Ectodermal cell (in vitro differentiated cells): ENCODE data around the gene SEMA4B.

Source experiments
- H3K27ac ChIP-seq: 2 replicates; pipeline ENCODE4 v1.7.0; 2013; ENCODE audit warnings: mild to moderate bottlenecking, low read depth, low read length; ENCODE audit not compliant: insufficient read depth, poor library complexity, severe bottlenecking
- H3K27me3 ChIP-seq: 2 replicates; pipeline ENCODE4 v1.7.0; 2013; ENCODE audit warnings: mild to moderate bottlenecking, low read length; ENCODE audit not compliant: insufficient read depth, control insufficient read depth, poor library complexity, severe bottlenecking
- H3K36me3 ChIP-seq: one replicate; pipeline ENCODE4 v1.7.0; 2013; ENCODE audit warnings: low read length; ENCODE audit not compliant: control insufficient read depth, insufficient read depth
- H3K4me1 ChIP-seq: one replicate; pipeline ENCODE4 v1.7.0; 2013; ENCODE audit warnings: low read length; ENCODE audit not compliant: control insufficient read depth, insufficient read depth
- H3K4me3 ChIP-seq: 2 replicates; pipeline ENCODE4 v1.7.0; 2013; ENCODE audit warnings: low read depth, low read length, control low read depth; ENCODE audit not compliant: insufficient read depth
- H3K9me3 ChIP-seq: 2 replicates; pipeline ENCODE4 v1.7.0; 2013; ENCODE audit warnings: mild to moderate bottlenecking, low read length, moderate library complexity; ENCODE audit not compliant: control insufficient read depth
- WGBS, 2 experiments: methylation state at CpG; one replicate each; pipeline ENCODE4 v1.1.7; 2013; ENCODE audit warnings: missing lambda C conversion rate in 2 of 2; 5-methylcytosine and 5-hydroxymethylcytosine counted together

Gene SEMA4B

GRCh38 chr15:90225504-90226234, 24.5 kb downstream of the SEMA4B start:
- no peaks in the 10 kb centered on the region for H3K9me3 ChIP-seq
- H3K4me1 ChIP-seq, result no peaks in the 10 kb centered on the region
- H3K36me3 ChIP-seq, result peaks cover 20% of the 10 kb centered on the region
- no peak overlapping the region for H3K4me3 ChIP-seq
- WGBS, 2 experiments, result 94 to 95% methylated on average over 18 of the region's 18 CpGs
- H3K27me3 ChIP-seq, result no peaks in the 10 kb centered on the region
- H3K27ac ChIP-seq, result no peak overlapping the region

- Histone ChIP-seq H3K9me3 (no peaks in the 10 kb centered on the region), H3K4me3 (no peak overlapping the region), H3K36me3 (peaks cover 20% of the 10 kb centered on the region), H3K4me1 (no peaks in the 10 kb centered on the region), H3K27me3 (peaks cover under 1% of the 10 kb centered on the region), H3K27ac (no peak overlapping the region)
- 94% methylated on average over 7 of the region's 7 CpGs for WGBS, 2 experiments
Measured at GRCh38 chr15:90227336-90227735, 26.2 kb downstream of the SEMA4B start.

GRCh38 chr15:90227816-90228772, 27.0 kb downstream of the SEMA4B start:
- peaks cover 8% of the 10 kb centered on the region for H3K27me3 ChIP-seq
- 94 to 96% methylated on average over 38 of the region's 38 CpGs for WGBS, 2 experiments
- no peaks in the 10 kb centered on the region for H3K4me1 ChIP-seq
- no peaks in the 10 kb centered on the region for H3K9me3 ChIP-seq
- no peak overlapping the region for H3K27ac ChIP-seq
- H3K4me3 ChIP-seq, result no peak overlapping the region
- peaks cover 20% of the 10 kb centered on the region for H3K36me3 ChIP-seq

- H3K27me3 ChIP-seq, result peaks cover 10% of the 10 kb centered on the region
- WGBS, 2 experiments, result 94 to 96% methylated on average over 15 of the region's 15 CpGs
- H3K36me3 ChIP-seq, result peaks cover 17% of the 10 kb centered on the region
- no peaks in the 10 kb centered on the region for H3K4me1 ChIP-seq
- H3K4me3 ChIP-seq, result no peak overlapping the region
- H3K9me3 ChIP-seq, result no peaks in the 10 kb centered on the region
- H3K27ac ChIP-seq, result no peak overlapping the region
Measured at GRCh38 chr15:90228960-90229359, 27.8 kb downstream of the SEMA4B start.

GRCh38 chr15:90230071-90230494, 29.0 kb downstream of the SEMA4B start:
- peaks cover 13% of the 10 kb centered on the region for H3K36me3 ChIP-seq
- peaks cover 7% of the 10 kb centered on the region for H3K4me1 ChIP-seq
- peaks cover 10% of the 10 kb centered on the region for H3K27me3 ChIP-seq
- 93 to 95% methylated on average over 12 of the region's 12 CpGs for WGBS, 2 experiments
- H3K27ac ChIP-seq, result no peak overlapping the region
- H3K4me3 ChIP-seq, result no peak overlapping the region
- no peaks in the 10 kb centered on the region for H3K9me3 ChIP-seq

GRCh38 chr15:90230610-90231009, 29.5 kb downstream of the SEMA4B start:
- Histone ChIP-seq H3K9me3 (no peaks in the 10 kb centered on the region), H3K27me3 (peaks cover 10% of the 10 kb centered on the region), H3K27ac (no peak overlapping the region), H3K36me3 (peaks cover 8% of the 10 kb centered on the region), H3K4me3 (no peak overlapping the region), H3K4me1 (peaks cover 7% of the 10 kb centered on the region)
- WGBS, 2 experiments, result 91 to 92% methylated on average over 8 of the region's 8 CpGs

- Histone ChIP-seq H3K36me3 (peaks cover 7% of the 10 kb centered on the region), H3K27ac (no peak overlapping the region), H3K4me3 (no peak overlapping the region), H3K9me3 (no peaks in the 10 kb centered on the region), H3K4me1 (peaks cover 7% of the 10 kb centered on the region), H3K27me3 (peaks cover 10% of the 10 kb centered on the region)
- 90% methylated on average over 27 of the region's 27 CpGs for WGBS, 2 experiments
Measured at GRCh38 chr15:90231028-90232017, 30.2 kb downstream of the SEMA4B start.

- Histone ChIP-seq H3K9me3 (no peaks in the 10 kb centered on the region), H3K4me3 (no peak overlapping the region), H3K36me3 (peaks cover 7% of the 10 kb centered on the region), H3K4me1 (peaks cover 7% of the 10 kb centered on the region), H3K27ac (no peak overlapping the region), H3K27me3 (peaks cover 10% of the 10 kb centered on the region)
- WGBS, 2 experiments, result 92 to 95% methylated on average over 13 of the region's 13 CpGs
Measured at GRCh38 chr15:90232196-90232595, 31.1 kb downstream of the SEMA4B start.

GRCh38 chr15:90232941-90233386, 31.8 kb downstream of the SEMA4B start:
- 18% methylated on average over 9 of the region's 9 CpGs for whole genome bisulfite sequencing, 2 experiments
- Histone ChIP-seq H3K9me3 (no peaks in the 10 kb centered on the region), H3K27ac (no peak overlapping the region), H3K4me1 (peaks cover 7% of the 10 kb centered on the region), H3K4me3 (peak overlapping the region; percentile 82), H3K27me3 (peaks cover 10% of the 10 kb centered on the region), H3K36me3 (peaks cover under 1% of the 10 kb centered on the region)
